ENCODE results near the gene UBALD2.

GRCh38 chr17:76271669-76272540, 6.8 kb downstream of the UBALD2 start:
- TF ChIP-seq CTCF (IDR thresholded peaks at IDR 0.05; ENCODE audit: low read length) = no peak
- no peak for TF ChIP-seq EZH2 (optimal IDR thresholded peaks at IDR 0.05; ENCODE audit: low read depth, low read length)
- TF ChIP-seq EZH2phosphoT487 (IDR thresholded peaks at IDR 0.05; ENCODE audit: low read length) = no peak
